Thymus (tissue), 11 donors: Measurements from ENCODE around the gene SPIRE1. TPM values are rescaled to one million over a fixed set of nuclear protein-coding genes. Genes with fewer than 3 reads are reported as not detected.
"Not testable (repeated sequence)": the region's sequence is repeated elsewhere in the genome, so short reads cannot be mapped to it uniquely, and the experiment has no call there.

ENCODE experiments used
- DNase-seq, 9 donors: peaks; one replicate each; pipeline ENCODE4 v3.0.0-alpha.2; 2013; ENCODE audit warnings: low spot score in 9 of 9, low read depth in 6 of 9, missing footprints in 1 of 9
- H3K27ac ChIP-seq, 2 donors: one replicate each; pipeline ENCODE4 v1.5.1; 2013; ENCODE audit warnings: control low read depth in 1 of 2, low read depth in 1 of 2, low read length in 1 of 2, mild to moderate bottlenecking in 1 of 2, moderate library complexity in 1 of 2
- H3K27me3 ChIP-seq, 2 donors: one replicate each; pipeline ENCODE4 v1.5.1; 2013; ENCODE audit warnings: low read length in 1 of 2; ENCODE audit not compliant: control insufficient read depth in 2 of 2, insufficient read depth in 1 of 2
- H3K36me3 ChIP-seq, 2 donors: one replicate each; pipeline ENCODE4 v1.5.1; 2013; ENCODE audit warnings: low read length in 1 of 2, mild to moderate bottlenecking in 1 of 2, moderate library complexity in 1 of 2; ENCODE audit not compliant: control insufficient read depth in 2 of 2, insufficient read depth in 2 of 2
- H3K4me1 ChIP-seq, 2 donors: one replicate each; pipeline ENCODE4 v1.5.1; 2013; ENCODE audit warnings: low read length in 2 of 2; ENCODE audit not compliant: control insufficient read depth in 2 of 2, insufficient read depth in 2 of 2
- H3K4me3 ChIP-seq, 2 donors: one replicate each; pipeline ENCODE4 v1.5.1; 2013; ENCODE audit warnings: low read length in 2 of 2, control low read depth in 1 of 2, mild to moderate bottlenecking in 1 of 2
- H3K9me3 ChIP-seq, 2 donors: one replicate each; pipeline ENCODE4 v1.5.1; 2013; ENCODE audit warnings: low read length in 1 of 2, mild to moderate bottlenecking in 1 of 2; ENCODE audit not compliant: control insufficient read depth in 2 of 2, insufficient read depth in 1 of 2
- WGBS: extraction: QIAGEN DNeasy Blood & Tissue Kit; methylation state at CpG from one replicate; pipeline ENCODE4 v1.1.7; 2013; 5-methylcytosine and 5-hydroxymethylcytosine counted together
- polyA plus RNA-seq: library from polyadenylated mRNA; stranded (reverse); fragments of 200-250 nt; gene quantifications from one replicate; pipeline ENCODE4 v1.2.3, GENCODE V29; 2013
- total RNA-seq: library from RNA; stranded (reverse); fragments of 120-200 nt; gene quantifications from one replicate; pipeline ENCODE4 v1.2.4, GENCODE V29; 2013
- donor health status: healthy.

SPIRE1 gene
- total and polyA plus RNA-seq, 2 donors = 6.2 to 7.6 TPM

DNA sequence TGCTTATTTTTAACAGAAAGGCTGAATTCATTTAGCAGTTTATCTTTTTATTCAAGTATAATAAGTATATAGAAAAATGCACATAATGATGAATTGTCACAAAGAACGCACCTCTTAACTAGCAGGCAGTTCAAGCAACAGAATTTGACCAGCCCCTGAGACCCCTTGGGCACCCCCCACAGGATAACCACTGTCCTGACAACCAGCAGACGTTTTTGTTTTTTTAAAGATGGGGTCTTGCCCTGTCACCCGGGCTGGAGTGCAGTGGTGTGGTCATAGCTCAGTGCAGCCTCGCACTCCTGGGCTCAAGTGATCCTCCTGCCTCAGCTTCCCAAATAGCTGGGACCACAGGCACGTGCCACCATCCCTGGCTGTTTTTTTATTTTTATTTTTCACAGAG is 236.2 kb downstream of the SPIRE1 start:
- Histone ChIP-seq H3K36me3 (peaks cover 0 to 3% of the 10 kb centered on the region in 2 donors), H3K27me3 (peaks cover 0 to 4% of the 10 kb centered on the region in 2 donors), H3K27ac (no peak overlapping the region), H3K4me3 (no peak overlapping the region), H3K9me3 (no peaks in the 10 kb centered on the region), H3K4me1 (peaks cover 2 to 12% of the 10 kb centered on the region in 2 donors)
- WGBS = 88% methylated on average over 5 of the region's 5 CpGs
- no peak for DNase-seq

DNA sequence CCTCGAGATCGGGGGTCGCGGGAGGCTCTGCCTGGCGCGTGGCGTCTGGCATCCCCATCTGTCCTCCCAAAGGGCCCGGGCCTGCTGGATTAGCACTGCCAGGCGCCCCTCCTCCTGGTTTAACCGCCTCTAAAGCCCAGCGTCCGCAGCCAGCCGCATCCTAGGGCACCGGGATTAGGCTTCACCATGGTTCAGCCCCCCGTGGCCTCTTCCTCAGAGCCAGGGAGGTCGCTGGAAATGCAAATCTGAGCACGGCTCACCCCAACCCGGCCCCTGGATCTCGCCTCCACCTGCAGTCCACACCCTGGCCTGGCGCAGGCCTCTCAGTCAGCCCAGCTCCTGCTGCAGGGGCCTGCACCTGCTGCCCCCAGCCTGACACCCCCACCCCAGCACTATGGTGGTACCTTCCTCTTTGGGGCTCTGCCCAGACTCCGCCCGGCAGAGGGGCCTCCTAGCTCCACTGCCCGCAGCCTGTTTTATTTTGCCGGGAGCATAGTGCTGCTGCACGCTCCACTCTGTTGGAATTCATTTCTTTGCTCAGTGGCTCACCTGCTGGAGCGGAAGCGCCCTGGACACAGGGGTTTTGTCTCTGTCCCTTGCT is 237.0 kb downstream of the SPIRE1 start:
- peaks cover 2 to 12% of the 10 kb centered on the region in 2 donors for H3K4me1 ChIP-seq
- H3K4me3 ChIP-seq = peak overlapping the region; percentile 40 to 62
- H3K27ac ChIP-seq = no peak overlapping the region
- DNase-seq = peak in 5 of 9 donors; percentile 8 to 57 (median 27)
- H3K9me3 ChIP-seq = no peaks in the 10 kb centered on the region
- peaks cover 0 to 3% of the 10 kb centered on the region in 2 donors for H3K36me3 ChIP-seq
- peaks cover 0 to 4% of the 10 kb centered on the region in 2 donors for H3K27me3 ChIP-seq
- 12% methylated on average over 27 of the region's 27 CpGs for WGBS

DNA sequence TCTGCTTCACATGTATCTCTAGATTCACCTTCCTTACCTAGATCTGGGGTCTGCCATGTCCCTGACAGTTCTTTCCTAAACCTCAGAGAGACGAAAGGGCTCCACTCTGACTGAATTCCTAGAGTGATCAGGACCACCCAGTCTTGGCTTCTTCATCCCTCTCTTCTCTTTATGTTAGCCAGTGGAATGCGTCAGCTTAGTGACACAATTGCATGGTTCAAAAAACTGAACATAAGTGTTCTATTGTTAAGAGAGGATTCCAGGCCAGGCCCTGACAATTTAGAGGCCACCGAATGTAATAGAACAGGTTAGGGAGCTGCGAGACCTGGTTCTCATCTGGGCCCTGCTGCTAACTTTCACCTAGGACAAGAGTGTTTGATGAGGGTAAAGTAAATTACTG is 240.2 kb downstream of the SPIRE1 start:
- no peaks in the 10 kb centered on the region for H3K36me3 ChIP-seq
- 97% methylated on average over 4 of the region's 4 CpGs for WGBS
- no peak overlapping the region for H3K27ac ChIP-seq

DNA sequence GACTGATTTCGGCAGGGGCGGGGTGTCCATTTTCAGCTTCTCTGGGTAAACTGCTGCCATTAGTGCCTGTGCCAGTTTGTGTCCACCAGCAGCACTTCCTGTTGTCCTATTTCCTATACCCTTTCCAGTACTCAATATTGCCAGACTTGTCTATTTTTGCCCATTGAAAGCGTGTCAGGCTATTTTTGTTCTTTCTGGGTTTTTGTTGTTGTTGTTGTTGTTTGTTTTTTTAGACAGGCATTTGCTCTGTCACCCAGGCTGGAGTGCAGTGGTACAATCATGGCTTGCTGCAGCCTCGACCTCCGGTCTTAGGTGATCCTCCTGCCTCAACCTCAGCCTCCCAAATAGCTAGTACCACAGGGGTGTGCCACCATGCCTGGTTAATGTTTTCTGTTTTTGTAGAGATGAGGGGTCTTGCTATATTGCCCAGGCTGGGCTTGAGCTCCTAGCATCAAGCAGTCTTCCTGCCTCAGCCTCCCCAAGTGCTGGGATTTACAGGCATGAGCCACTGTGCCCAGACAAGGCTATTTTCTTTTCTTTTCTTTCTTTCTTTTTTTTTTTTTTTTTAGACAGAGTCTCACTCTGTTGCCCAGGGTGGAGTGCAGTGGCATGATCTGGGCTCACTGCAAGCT is 241.7 kb downstream of the SPIRE1 start:
- 96% methylated on average over 5 of the region's 5 CpGs for WGBS
- no peak overlapping the region for H3K4me3 ChIP-seq
- peaks cover 2 to 6% of the 10 kb centered on the region in 2 donors for H3K4me1 ChIP-seq
- H3K9me3 ChIP-seq = no peaks in the 10 kb centered on the region
- H3K27me3 ChIP-seq = peaks cover 0 to 4% of the 10 kb centered on the region in 2 donors
- no peaks in the 10 kb centered on the region for H3K36me3 ChIP-seq
- DNase-seq = no peak
- H3K27ac ChIP-seq = no peak overlapping the region

More for the DNA sequence above, 240.2 kb downstream of the SPIRE1 start:
- Histone ChIP-seq H3K9me3 (no peaks in the 10 kb centered on the region), H3K4me3 (no peak overlapping the region), H3K27me3 (peaks cover 0 to 4% of the 10 kb centered on the region in 2 donors), H3K4me1 (peaks cover 2 to 12% of the 10 kb centered on the region in 2 donors)
- DNase-seq = no peak

DNA sequence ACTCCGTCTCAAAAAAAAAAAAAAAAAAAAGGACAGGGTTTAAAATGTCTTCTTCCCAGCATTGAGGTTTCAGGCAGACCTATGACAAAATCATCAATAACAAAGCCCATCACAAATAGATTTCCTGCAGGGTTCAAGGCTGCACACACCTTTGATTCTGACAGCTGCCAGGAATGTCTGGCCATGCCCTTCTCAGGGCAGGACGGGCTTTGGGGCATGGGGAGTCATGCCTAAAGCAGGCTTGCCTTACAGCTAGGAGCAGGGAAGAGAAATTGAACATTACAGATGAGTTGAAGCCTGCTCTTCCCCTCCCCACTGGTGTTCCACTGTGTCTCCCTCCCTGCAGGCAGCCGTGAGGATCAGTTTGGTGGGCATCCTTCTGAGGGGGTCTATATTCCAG is 246.5 kb downstream of the SPIRE1 start:
- Histone ChIP-seq H3K27me3 (peaks cover 6 to 13% of the 10 kb centered on the region in 2 donors), H3K9me3 (no peaks in the 10 kb centered on the region), H3K36me3 (no peaks in the 10 kb centered on the region), H3K4me1 (peaks cover 7 to 13% of the 10 kb centered on the region in 2 donors), H3K27ac (no peak overlapping the region), H3K4me3 (no peak overlapping the region)
- DNase-seq = no peak
- 98% methylated on average over 3 of the region's 3 CpGs for whole genome bisulfite sequencing

DNA sequence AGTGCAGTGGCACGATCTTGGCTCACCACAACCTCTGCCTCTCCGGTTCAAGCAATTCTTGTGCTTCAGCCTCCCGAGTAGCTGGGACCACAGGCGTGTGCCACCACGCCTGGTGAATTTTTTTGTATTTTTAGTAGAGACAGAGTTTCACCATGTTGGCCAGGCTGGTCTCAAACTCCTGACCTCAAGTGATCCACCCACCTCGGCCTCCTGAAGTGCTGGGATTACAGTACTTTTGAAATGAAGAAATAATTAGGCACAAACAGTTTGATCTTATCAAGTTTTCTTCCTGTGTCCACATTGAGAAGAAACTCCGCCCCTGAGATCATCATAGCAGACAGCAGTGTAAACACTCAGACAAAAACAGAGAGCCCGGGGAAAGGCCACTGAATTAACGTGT is 247.2 kb downstream of the SPIRE1 start:
- H3K4me3 ChIP-seq, DNase-seq, H3K36me3 ChIP-seq, H3K27ac ChIP-seq, H3K9me3 ChIP-seq: not testable (repeated sequence)
- Histone ChIP-seq H3K4me1 (peaks cover 7 to 16% of the 10 kb centered on the region in 2 donors), H3K27me3 (peaks cover 8 to 20% of the 10 kb centered on the region in 2 donors)
- 97% methylated on average over 9 of the region's 9 CpGs for WGBS

DNA sequence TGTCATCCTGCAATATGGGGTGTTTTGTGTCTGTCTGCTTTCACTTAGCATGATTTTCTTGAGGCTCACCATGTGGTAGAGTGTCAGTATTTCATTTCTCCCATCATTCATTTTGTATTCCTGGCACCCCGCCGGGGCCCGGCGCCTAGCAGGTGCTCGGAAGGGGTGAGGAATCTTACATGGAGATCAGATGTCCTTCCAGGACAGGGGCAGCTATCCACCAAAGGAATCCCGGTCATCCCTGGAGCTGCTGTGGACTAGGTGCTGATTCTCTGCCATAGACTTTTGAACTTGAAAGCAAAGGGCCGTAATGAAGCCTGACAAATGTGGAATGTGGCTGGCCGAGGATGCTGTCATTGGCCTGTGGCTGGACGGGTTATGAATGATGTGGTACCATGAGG is 247.8 kb downstream of the SPIRE1 start:
- peaks cover 11 to 25% of the 10 kb centered on the region in 2 donors for H3K27me3 ChIP-seq
- H3K36me3 ChIP-seq = no peaks in the 10 kb centered on the region
- no peak for DNase-seq
- H3K4me3 ChIP-seq = no peak overlapping the region
- H3K9me3 ChIP-seq = no peaks in the 10 kb centered on the region
- H3K27ac ChIP-seq = no peak overlapping the region
- peaks cover 7 to 16% of the 10 kb centered on the region in 2 donors for H3K4me1 ChIP-seq
- 93% methylated on average over 9 of the region's 9 CpGs for WGBS

DNA sequence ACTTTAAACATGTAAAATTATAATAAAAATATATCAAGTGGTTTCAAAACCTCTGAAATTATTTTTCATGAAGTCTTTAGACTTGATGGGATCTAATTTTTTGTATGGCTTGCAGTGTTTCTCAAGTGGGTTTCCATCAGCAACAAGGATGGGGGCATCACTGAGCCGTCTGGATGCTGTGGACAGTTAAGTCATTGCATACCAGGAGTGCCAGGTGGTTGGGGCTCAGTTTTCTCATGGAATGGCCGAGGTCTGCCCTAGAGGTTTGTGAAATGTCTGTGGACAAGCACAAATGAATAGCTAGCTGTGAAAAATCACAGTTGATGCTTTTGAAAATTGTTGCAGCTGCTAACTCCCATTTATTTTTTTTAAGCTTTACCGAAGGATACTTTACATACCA is 248.4 kb downstream of the SPIRE1 start:
- no peak for DNase-seq
- H3K27me3 ChIP-seq = peaks cover 13 to 30% of the 10 kb centered on the region in 2 donors
- no peak overlapping the region for H3K27ac ChIP-seq
- peaks cover 7 to 16% of the 10 kb centered on the region in 2 donors for H3K4me1 ChIP-seq
- WGBS = 94% methylated on average over 3 of the region's 3 CpGs
- H3K4me3 ChIP-seq = no peak overlapping the region
- H3K36me3 ChIP-seq = no peaks in the 10 kb centered on the region
- H3K9me3 ChIP-seq = no peaks in the 10 kb centered on the region

DNA sequence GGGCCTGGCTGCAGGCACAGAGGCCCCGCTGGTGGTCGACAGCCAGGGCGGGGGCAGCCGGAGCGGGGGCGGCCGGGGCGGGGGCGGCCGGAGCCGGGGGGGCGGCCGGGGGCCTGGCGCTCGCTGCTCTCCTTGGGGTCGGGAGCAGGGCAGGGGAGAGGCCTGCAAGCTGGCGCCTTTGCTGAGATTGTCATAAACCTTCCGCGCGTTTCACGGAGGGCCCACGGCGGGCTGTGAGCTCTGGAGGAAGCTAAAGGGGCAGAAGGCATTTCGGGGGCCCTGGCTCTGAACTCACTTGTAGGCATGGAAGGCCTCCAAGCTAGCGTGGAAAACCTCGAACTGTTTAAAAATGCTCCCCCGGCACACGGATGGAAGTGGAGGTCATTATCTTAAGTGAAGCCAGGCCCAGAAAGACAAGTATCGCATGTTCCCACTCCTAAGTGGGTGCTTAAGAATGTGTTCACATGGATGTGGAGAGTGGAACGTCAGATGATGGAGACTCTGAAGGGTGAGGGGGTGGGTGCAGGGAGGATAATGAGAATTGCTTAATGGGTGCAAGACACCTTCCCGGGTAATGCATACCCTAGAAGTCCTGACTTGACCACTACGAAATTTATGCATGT is 249.5 kb downstream of the SPIRE1 start:
- no peak overlapping the region for H3K27ac ChIP-seq
- H3K27me3 ChIP-seq = peaks cover 13 to 35% of the 10 kb centered on the region in 2 donors
- H3K36me3 ChIP-seq = no peaks in the 10 kb centered on the region
- DNase-seq = peak in 1 of 9 donors; percentile 33
- WGBS = 20% methylated on average over 32 of the region's 32 CpGs
- peak overlapping the region; percentile 24 to 49 for H3K4me3 ChIP-seq
- peaks cover 7 to 16% of the 10 kb centered on the region in 2 donors for H3K4me1 ChIP-seq
- no peaks in the 10 kb centered on the region for H3K9me3 ChIP-seq
